ENCODE data around the gene HDGF.

Gene HDGF

GRCh38 chr1:156700736-156701531 is 50.5 kb downstream of the HDGF start:
- DNase-seq (ENCODE audit: low read depth in 2 of 2, low spot score in 1 of 2), result no peak

GRCh38 chr1:156698995-156699394 is 52.5 kb downstream of the HDGF start:
- DNase-seq (ENCODE audit: low read depth in 2 of 2, low spot score in 1 of 2), result no peak

- no peak for DNase-seq (ENCODE audit: low read depth in 2 of 2, low spot score in 1 of 2)
Observed at GRCh38 chr1:156697481-156697880, 54.0 kb downstream of the HDGF start.

GRCh38 chr1:156696755-156697154 is 54.7 kb downstream of the HDGF start:
- DNase-seq (ENCODE audit: low read depth in 2 of 2, low spot score in 1 of 2), result no peak

GRCh38 chr1:156694690-156694962 is 56.8 kb downstream of the HDGF start:
- no peak for DNase-seq (ENCODE audit: low read depth in 2 of 2, low spot score in 1 of 2)

- no peak for DNase-seq (ENCODE audit: low read depth in 2 of 2, low spot score in 1 of 2)
Observed at GRCh38 chr1:156693848-156694689, 57.4 kb downstream of the HDGF start.

GRCh38 chr1:156692925-156693847 is 58.3 kb downstream of the HDGF start:
- DNase-seq (ENCODE audit: low read depth in 2 of 2, low spot score in 1 of 2), result no peak

- no peak for DNase-seq (ENCODE audit: low read depth in 2 of 2, low spot score in 1 of 2)
Observed at GRCh38 chr1:156692441-156692924, 59.0 kb downstream of the HDGF start.
